ENCODE results near the gene CIRBP. TPM values are rescaled to one million over a fixed set of nuclear protein-coding genes. Genes with fewer than 3 reads are reported as not detected.

The CIRBP gene
- total and polyA plus RNA-seq, 2 of the 13 experiments (the other 11 are each of a cell fraction or from before 2014, with no cell fraction given) = 133 to 140 TPM

DNA sequence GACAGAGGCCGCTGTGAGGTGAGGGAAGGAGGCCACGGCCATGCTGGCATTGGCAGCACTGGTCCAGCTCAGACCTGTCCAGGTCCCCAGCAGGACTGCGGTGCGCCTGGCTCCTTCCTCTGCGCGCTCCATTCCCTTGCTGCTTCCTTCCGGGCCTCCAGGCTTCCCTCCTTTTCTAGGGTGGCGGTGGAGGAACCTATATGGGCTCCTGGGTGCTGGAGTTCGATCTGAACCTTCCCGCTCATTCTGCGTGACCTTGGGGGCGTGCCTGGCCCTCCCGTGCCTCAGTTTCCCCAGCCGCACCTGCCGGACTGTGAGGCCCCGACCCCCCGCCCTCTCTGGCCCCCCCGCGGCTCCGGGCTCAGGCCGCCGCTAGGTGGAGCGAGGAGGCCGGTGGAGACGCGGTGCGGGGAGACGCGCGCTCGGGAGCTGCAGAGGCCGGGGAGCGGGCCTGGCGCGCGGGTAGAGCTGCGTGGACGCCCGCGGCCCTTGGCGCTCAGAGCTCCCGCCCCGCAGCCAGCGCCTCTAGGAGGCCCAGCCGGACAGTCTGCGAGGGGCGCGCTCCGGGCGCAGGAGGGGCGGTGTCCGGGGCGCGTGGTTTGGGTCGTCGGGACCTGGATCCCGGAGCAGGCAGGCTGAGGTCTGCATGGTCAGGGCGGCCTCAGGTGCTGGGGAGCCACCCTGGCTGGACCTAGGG lies 46.5 kb downstream of the CIRBP start (continued):
- no peak for TF ChIP-seq ZNF766 (CRISPR knock-in tag; IDR thresholded peaks at IDR 0.05; ENCODE audit: borderline replicate concordance)
- no peak for TF ChIP-seq PRMT3 (CRISPR knock-in tag; IDR thresholded peaks at IDR 0.05; ENCODE audit: borderline replicate concordance, low read depth)
- no peak; the same call in 1 of the 2 replicates for TF ChIP-seq ZNF124 (CRISPR knock-in tag; IDR thresholded peaks at IDR 0.05)
- TF ChIP-seq BCL6 (CRISPR knock-in tag; IDR thresholded peaks at IDR 0.05) = peak; percentile 23; the same call in 1 of the 2 replicates
- TF ChIP-seq ZNF790 (CRISPR knock-in tag; IDR thresholded peaks at IDR 0.05; ENCODE audit: borderline replicate concordance) = no peak
- TF ChIP-seq ZNF224 (CRISPR knock-in tag; IDR thresholded peaks at IDR 0.05) = no peak
- TF ChIP-seq DNMT3B (CRISPR knock-in tag; conservative IDR thresholded peaks at IDR 0.05) = no peak
- no peak for TF ChIP-seq KLF11 (CRISPR knock-in tag; IDR thresholded peaks at IDR 0.05)
- TF ChIP-seq ZNF263 (CRISPR knock-in tag; IDR thresholded peaks at IDR 0.05) = no peak
- TF ChIP-seq SP5 (CRISPR knock-in tag; IDR thresholded peaks at IDR 0.05; ENCODE audit: borderline replicate concordance, low read depth) = peak; percentile 56; the same call in 1 of the 2 replicates
- TF ChIP-seq, protein P1, sequence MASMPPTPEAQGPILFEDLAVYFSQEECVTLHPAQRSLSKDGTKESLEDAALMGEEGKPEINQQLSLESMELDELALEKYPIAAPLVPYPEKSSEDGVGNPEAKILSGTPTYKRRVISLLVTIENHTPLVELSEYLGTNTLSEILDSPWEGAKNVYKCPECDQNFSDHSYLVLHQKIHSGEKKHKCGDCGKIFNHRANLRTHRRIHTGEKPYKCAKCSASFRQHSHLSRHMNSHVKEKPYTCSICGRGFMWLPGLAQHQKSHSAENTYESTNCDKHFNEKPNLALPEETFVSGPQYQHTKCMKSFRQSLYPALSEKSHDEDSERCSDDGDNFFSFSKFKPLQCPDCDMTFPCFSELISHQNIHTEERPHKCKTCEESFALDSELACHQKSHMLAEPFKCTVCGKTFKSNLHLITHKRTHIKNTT (CRISPR knock-in tag; IDR thresholded peaks at IDR 0.05) = no peak
- no peak for TF ChIP-seq KDM5A (IDR thresholded peaks at IDR 0.05; ENCODE audit: borderline replicate concordance, low read length)
- no peak for TF ChIP-seq ZNF329 (CRISPR knock-in tag; IDR thresholded peaks at IDR 0.05; ENCODE audit: low read depth)
- TF ChIP-seq, protein P2, sequence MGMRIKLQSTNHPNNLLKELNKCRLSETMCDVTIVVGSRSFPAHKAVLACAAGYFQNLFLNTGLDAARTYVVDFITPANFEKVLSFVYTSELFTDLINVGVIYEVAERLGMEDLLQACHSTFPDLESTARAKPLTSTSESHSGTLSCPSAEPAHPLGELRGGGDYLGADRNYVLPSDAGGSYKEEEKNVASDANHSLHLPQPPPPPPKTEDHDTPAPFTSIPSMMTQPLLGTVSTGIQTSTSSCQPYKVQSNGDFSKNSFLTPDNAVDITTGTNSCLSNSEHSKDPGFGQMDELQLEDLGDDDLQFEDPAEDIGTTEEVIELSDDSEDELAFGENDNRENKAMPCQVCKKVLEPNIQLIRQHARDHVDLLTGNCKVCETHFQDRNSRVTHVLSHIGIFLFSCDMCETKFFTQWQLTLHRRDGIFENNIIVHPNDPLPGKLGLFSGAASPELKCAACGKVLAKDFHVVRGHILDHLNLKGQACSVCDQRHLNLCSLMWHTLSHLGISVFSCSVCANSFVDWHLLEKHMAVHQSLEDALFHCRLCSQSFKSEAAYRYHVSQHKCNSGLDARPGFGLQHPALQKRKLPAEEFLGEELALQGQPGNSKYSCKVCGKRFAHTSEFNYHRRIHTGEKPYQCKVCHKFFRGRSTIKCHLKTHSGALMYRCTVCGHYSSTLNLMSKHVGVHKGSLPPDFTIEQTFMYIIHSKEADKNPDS (CRISPR knock-in tag; IDR thresholded peaks at IDR 0.05) = no peak
- TF ChIP-seq ZNF451 (CRISPR knock-in tag; IDR thresholded peaks at IDR 0.05) = no peak
- TF ChIP-seq ZBTB7A (CRISPR knock-in tag; IDR thresholded peaks at IDR 0.05) = no peak; the same call in none of the 2 replicates
- TF ChIP-seq, protein P3, sequence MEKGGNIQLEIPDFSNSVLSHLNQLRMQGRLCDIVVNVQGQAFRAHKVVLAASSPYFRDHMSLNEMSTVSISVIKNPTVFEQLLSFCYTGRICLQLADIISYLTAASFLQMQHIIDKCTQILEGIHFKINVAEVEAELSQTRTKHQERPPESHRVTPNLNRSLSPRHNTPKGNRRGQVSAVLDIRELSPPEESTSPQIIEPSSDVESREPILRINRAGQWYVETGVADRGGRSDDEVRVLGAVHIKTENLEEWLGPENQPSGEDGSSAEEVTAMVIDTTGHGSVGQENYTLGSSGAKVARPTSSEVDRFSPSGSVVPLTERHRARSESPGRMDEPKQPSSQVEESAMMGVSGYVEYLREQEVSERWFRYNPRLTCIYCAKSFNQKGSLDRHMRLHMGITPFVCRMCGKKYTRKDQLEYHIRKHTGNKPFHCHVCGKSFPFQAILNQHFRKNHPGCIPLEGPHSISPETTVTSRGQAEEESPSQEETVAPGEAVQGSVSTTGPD (CRISPR knock-in tag; IDR thresholded peaks at IDR 0.05) = no peak
- 0 out of 2 replicates have a peak, but pooled peaks have one; percentile 38 for TF ChIP-seq ZNF761 (CRISPR knock-in tag; conservative IDR thresholded peaks at IDR 0.05)
- TF ChIP-seq TBL1XR1 (IDR thresholded peaks at IDR 0.05; ENCODE audit: borderline replicate concordance, low read length, partially characterized antibody) = no peak
- TF ChIP-seq, protein P4, sequence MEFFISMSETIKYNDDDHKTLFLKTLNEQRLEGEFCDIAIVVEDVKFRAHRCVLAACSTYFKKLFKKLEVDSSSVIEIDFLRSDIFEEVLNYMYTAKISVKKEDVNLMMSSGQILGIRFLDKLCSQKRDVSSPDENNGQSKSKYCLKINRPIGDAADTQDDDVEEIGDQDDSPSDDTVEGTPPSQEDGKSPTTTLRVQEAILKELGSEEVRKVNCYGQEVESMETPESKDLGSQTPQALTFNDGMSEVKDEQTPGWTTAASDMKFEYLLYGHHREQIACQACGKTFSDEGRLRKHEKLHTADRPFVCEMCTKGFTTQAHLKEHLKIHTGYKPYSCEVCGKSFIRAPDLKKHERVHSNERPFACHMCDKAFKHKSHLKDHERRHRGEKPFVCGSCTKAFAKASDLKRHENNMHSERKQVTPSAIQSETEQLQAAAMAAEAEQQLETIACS (CRISPR knock-in tag; IDR thresholded peaks at IDR 0.05) = peak; percentile 57; the same call in 1 of the 2 replicates
- TF ChIP-seq YEATS2 (CRISPR knock-in tag; IDR thresholded peaks at IDR 0.05; ENCODE audit: borderline replicate concordance) = no peak
- TF ChIP-seq, protein P5, sequence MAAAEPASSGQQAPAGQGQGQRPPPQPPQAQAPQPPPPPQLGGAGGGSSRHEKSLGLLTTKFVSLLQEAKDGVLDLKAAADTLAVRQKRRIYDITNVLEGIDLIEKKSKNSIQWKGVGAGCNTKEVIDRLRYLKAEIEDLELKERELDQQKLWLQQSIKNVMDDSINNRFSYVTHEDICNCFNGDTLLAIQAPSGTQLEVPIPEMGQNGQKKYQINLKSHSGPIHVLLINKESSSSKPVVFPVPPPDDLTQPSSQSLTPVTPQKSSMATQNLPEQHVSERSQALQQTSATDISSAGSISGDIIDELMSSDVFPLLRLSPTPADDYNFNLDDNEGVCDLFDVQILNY (CRISPR knock-in tag; conservative IDR thresholded peaks at IDR 0.05) = no peak
- TF ChIP-seq, protein P6, sequence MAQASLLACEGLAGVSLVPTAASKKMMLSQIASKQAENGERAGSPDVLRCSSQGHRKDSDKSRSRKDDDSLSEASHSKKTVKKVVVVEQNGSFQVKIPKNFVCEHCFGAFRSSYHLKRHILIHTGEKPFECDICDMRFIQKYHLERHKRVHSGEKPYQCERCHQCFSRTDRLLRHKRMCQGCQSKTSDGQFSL (CRISPR knock-in tag; IDR thresholded peaks at IDR 0.05) = no peak
- no peak for TF ChIP-seq ZMAT3 (CRISPR knock-in tag; conservative IDR thresholded peaks at IDR 0.05)

Data from HepG2 (cell line).